ENCODE data around the gene GRPEL2.

GRCh38 chr5:149297340-149298025 is 47.8 kb upstream of the GRPEL2 start:
- TF ChIP-seq CTCF (IDR thresholded peaks at IDR 0.05) (no peak), EP300 (IDR thresholded peaks at IDR 0.05; ENCODE audit: low read depth) (no peak), POLR2A (IDR thresholded peaks at IDR 0.05) (no peak), POLR2AphosphoS5 (IDR thresholded peaks at IDR 0.05) (no peak)
